ENCODE measurements around the gene CERS4. TPM values are rescaled to one million over a fixed set of nuclear protein-coding genes. Genes with fewer than 3 reads are reported as not detected.
"Not testable (repeated sequence)": the region's sequence is repeated elsewhere in the genome, so short reads cannot be mapped to it uniquely, and the experiment has no call there.

The CERS4 gene
- total RNA-seq, 2 experiments from 2014 or later = 20.3 to 28.2 TPM

- CTCF ChIA-PET = interaction anchor here (0.6 to 2.2 kb wide), 8 partner anchors 32 to 311 kb away, joined by 3 to 8 read pairs (median 3); partner anchors contain the start of genes NDUFA7 and RPS28
- Mint-ChIP-seq H3K27me3 (no peaks in the 10 kb centered on the region), H3K36me3 (peaks cover 6% of the 10 kb centered on the region), H3K9me3 (ENCODE audit: low read depth) (no peaks in the 10 kb centered on the region), H3K27ac (peak overlapping the region; percentile 92), H3K4me1 (peaks cover 16% of the 10 kb centered on the region), H3K4me3 (peak overlapping the region; percentile 83)
- no peak for ATAC-seq
- DNase-seq = no peak
These were observed 60.6 kb downstream of the CERS4 start for GRCh38 chr19:8269724-8270123.

- peak; percentile 41 for ATAC-seq
- H3K4me3 Mint-ChIP-seq; H3K27me3 Mint-ChIP-seq; H3K4me1 Mint-ChIP-seq; H3K9me3 Mint-ChIP-seq (ENCODE audit: low read depth); H3K27ac Mint-ChIP-seq; DNase-seq; CTCF ChIA-PET; H3K36me3 Mint-ChIP-seq: not testable (repeated sequence)
These were observed 67.3 kb downstream of the CERS4 start for GRCh38 chr19:8276508-8276907.

- DNase-seq; H3K27ac Mint-ChIP-seq; H3K4me1 Mint-ChIP-seq; H3K27me3 Mint-ChIP-seq; H3K9me3 Mint-ChIP-seq (ENCODE audit: low read depth); H3K36me3 Mint-ChIP-seq; CTCF ChIA-PET; H3K4me3 Mint-ChIP-seq: not testable (repeated sequence)
- ATAC-seq = peak; percentile 38
These were observed 82.2 kb downstream of the CERS4 start for GRCh38 chr19:8291337-8291736.

GRCh38 chr19:8302357-8302691 lies 93.2 kb downstream of the CERS4 start:
- no peak overlapping the region for H3K4me3 Mint-ChIP-seq
- CTCF ChIA-PET = interaction anchor here (0.9 kb wide), 1 partner anchor 33 kb away, joined by 3 read pairs; no protein-coding TSS in a partner anchor
- H3K4me1 Mint-ChIP-seq = peaks cover 17% of the 10 kb centered on the region
- no peak overlapping the region for H3K27ac Mint-ChIP-seq
- DNase-seq (peak; percentile 37), ATAC-seq (no peak)
- no peaks in the 10 kb centered on the region for H3K27me3 Mint-ChIP-seq
- no peaks in the 10 kb centered on the region for H3K9me3 Mint-ChIP-seq (ENCODE audit: low read depth)
- H3K36me3 Mint-ChIP-seq = peaks cover 8% of the 10 kb centered on the region

- Mint-ChIP-seq H3K4me3 (no peak overlapping the region), H3K27ac (no peak overlapping the region), H3K27me3 (no peaks in the 10 kb centered on the region), H3K9me3 (ENCODE audit: low read depth) (no peaks in the 10 kb centered on the region), H3K36me3 (peaks cover 8% of the 10 kb centered on the region), H3K4me1 (peaks cover 21% of the 10 kb centered on the region)
- DNase-seq = peak; percentile 34
- CTCF ChIA-PET = interaction anchor here (1.3 kb wide), 1 partner anchor 19 kb away, joined by 3 read pairs; the partner anchor contains the start of genes NDUFA7 and RPS28
- no peak for ATAC-seq
These were observed 93.6 kb downstream of the CERS4 start for GRCh38 chr19:8302734-8303133.

GRCh38 chr19:8304841-8305621 lies 95.9 kb downstream of the CERS4 start:
- Mint-ChIP-seq H3K4me1 (peaks cover 33% of the 10 kb centered on the region), H3K9me3 (ENCODE audit: low read depth) (no peaks in the 10 kb centered on the region), H3K27me3 (no peaks in the 10 kb centered on the region), H3K27ac (no peak overlapping the region), H3K4me3 (no peak overlapping the region), H3K36me3 (peaks cover 10% of the 10 kb centered on the region)
- DNase-seq = peak; percentile 45
- CTCF ChIA-PET = interaction anchor here (1.0 to 1.9 kb wide), 3 partner anchors 15 to 276 kb away, joined by 3 to 5 read pairs (median 4); partner anchors contain the start of genes NDUFA7 and RPS28
- no peak for ATAC-seq

GRCh38 chr19:8305798-8306197 lies 96.6 kb downstream of the CERS4 start:
- CTCF ChIA-PET = interaction anchor here (1.3 to 1.9 kb wide), 2 partner anchors 14 to 275 kb away, joined by 4 to 5 read pairs; no protein-coding TSS in a partner anchor
- DNase-seq = peak; percentile 37
- H3K27ac Mint-ChIP-seq = no peak overlapping the region

GRCh38 chr19:8306235-8307054 lies 97.3 kb downstream of the CERS4 start:
- DNase-seq (peak; percentile 35), ATAC-seq (no peak)
- Mint-ChIP-seq H3K27me3 (no peaks in the 10 kb centered on the region), H3K36me3 (peaks cover 18% of the 10 kb centered on the region), H3K9me3 (ENCODE audit: low read depth) (no peaks in the 10 kb centered on the region), H3K27ac (peak overlapping the region; percentile 85), H3K4me3 (peak overlapping the region; percentile 86), H3K4me1 (peaks cover 33% of the 10 kb centered on the region)
- CTCF ChIA-PET = interaction anchor here (1.3 to 1.9 kb wide), 2 partner anchors 14 to 275 kb away, joined by 4 to 5 read pairs; no protein-coding TSS in a partner anchor

More at GRCh38 chr19:8305798-8306197, 96.6 kb downstream of the CERS4 start:
- Mint-ChIP-seq H3K4me3 (no peak overlapping the region), H3K4me1 (peaks cover 33% of the 10 kb centered on the region), H3K27me3 (no peaks in the 10 kb centered on the region), H3K9me3 (ENCODE audit: low read depth) (no peaks in the 10 kb centered on the region), H3K36me3 (peaks cover 13% of the 10 kb centered on the region)
- ATAC-seq = no peak

GRCh38 chr19:8307400-8307964 lies 98.3 kb downstream of the CERS4 start:
- ATAC-seq (no peak), DNase-seq (no peak)
- no peaks in the 10 kb centered on the region for H3K9me3 Mint-ChIP-seq (ENCODE audit: low read depth)
- CTCF ChIA-PET = interaction anchor here (0.8 kb wide), 1 partner anchor 16 kb away, joined by 3 read pairs; no protein-coding TSS in a partner anchor
- H3K27me3 Mint-ChIP-seq = no peaks in the 10 kb centered on the region
- peaks cover 14% of the 10 kb centered on the region for H3K36me3 Mint-ChIP-seq
- H3K4me3 Mint-ChIP-seq = peak overlapping the region; percentile 86
- peak overlapping the region; percentile 85 for H3K27ac Mint-ChIP-seq
- peaks cover 33% of the 10 kb centered on the region for H3K4me1 Mint-ChIP-seq

- CTCF ChIA-PET = interaction anchor here (0.8 to 1.3 kb wide), 2 partner anchors 11 to 15 kb away, joined by 3 to 6 read pairs; no protein-coding TSS in a partner anchor
- peak; percentile 90 for DNase-seq
- Mint-ChIP-seq H3K27ac (peak within 1 kb of the TSS; percentile 85), H3K4me1 (peaks cover 33% of the 10 kb centered on the region), H3K4me3 (peak within 1 kb of the TSS; percentile 86), H3K27me3 (no peaks in the 10 kb centered on the region), H3K9me3 (ENCODE audit: low read depth) (no peaks in the 10 kb centered on the region), H3K36me3 (peaks cover 14% of the 10 kb centered on the region)
- peak; percentile 94 for ATAC-seq
These were observed 99.0 kb downstream of the CERS4 start, which contains the start of gene CD320 for GRCh38 chr19:8307965-8308866. Gene CD320, minus strand, starts transcription at chr19:8308358. Its CDS starts 68 bp downstream, at chr19:8308290.

- CTCF ChIA-PET = interaction anchor here (1.3 kb wide), 1 partner anchor 11 kb away, joined by 6 read pairs; no protein-coding TSS in a partner anchor
- H3K9me3 Mint-ChIP-seq (ENCODE audit: low read depth) = no peaks in the 10 kb centered on the region
- peak overlapping the region; percentile 86 for H3K4me3 Mint-ChIP-seq
- H3K36me3 Mint-ChIP-seq = peaks cover 14% of the 10 kb centered on the region
- ATAC-seq (no peak), DNase-seq (no peak)
- no peaks in the 10 kb centered on the region for H3K27me3 Mint-ChIP-seq
- peak overlapping the region; percentile 85 for H3K27ac Mint-ChIP-seq
- H3K4me1 Mint-ChIP-seq = peaks cover 33% of the 10 kb centered on the region
These were observed 99.7 kb downstream of the CERS4 start for GRCh38 chr19:8308891-8309291.
